Erythroblast (primary cell): Measurements from ENCODE around the gene CAMSAP1.

Experiments
- GATA1 ChIP-seq: IDR thresholded peaks from 2 replicates; pipeline ENCODE4 v1.6.1; 2011; ENCODE audit warnings: low read depth, mild to moderate bottlenecking, control low read depth, low read length, moderate library complexity
- POLR2A ChIP-seq: IDR thresholded peaks from 2 replicates; pipeline ENCODE4 v1.6.1; 2011; ENCODE audit warnings: mild to moderate bottlenecking, low read length

- no peak for TF ChIP-seq POLR2A
- no peak for TF ChIP-seq GATA1
Measured at GRCh38 chr9:135794361-135794885, 112.9 kb downstream of the CAMSAP1 start.
